ENCODE measurements around the gene MAP3K10.

DNA sequence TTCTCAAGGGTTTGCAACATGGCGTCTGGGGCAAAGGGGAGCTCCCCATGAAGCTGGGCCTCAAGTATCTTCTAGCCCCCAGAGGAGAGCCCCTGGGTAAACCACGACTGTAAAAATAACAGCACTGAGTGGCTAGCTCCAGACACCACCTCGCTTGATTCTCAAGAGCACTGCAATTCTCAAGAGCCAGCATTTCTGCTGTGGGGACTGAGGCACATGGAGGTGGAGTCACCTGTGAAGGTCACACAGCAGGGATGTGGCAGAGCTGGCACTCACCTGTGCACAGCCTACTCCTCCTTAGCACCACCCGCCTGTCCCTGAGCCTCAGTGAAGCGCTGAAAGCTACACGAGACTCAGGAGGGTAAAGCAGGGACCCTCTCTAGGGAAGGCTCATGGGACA is 56.0 kb downstream of the MAP3K10 start:
- TF ChIP-seq POLR2A (IDR thresholded peaks at IDR 0.05; ENCODE audit: low read depth, low read length) (no peak), POU2F2 (IDR thresholded peaks at IDR 0.05; ENCODE audit: low read depth, low read length) (no peak), POLR2AphosphoS5 (IDR thresholded peaks at IDR 0.05; ENCODE audit: low read depth, low read length) (no peak), TAF1 (IDR thresholded peaks at IDR 0.05; ENCODE audit: low read depth, low read length) (no peak), PAX5 (IDR thresholded peaks at IDR 0.05; ENCODE audit: insufficient read depth, low read length, severe bottlenecking) (no peak), SPI1 (IDR thresholded peaks at IDR 0.05; ENCODE audit: low read depth, low read length) (no peak)

Measured in GM12891 (cell line).